K562 (cell line): ENCODE data around the gene CHML. TPM values are rescaled to one million over a fixed set of nuclear protein-coding genes. Genes with fewer than 3 reads are reported as not detected.

Experiments used
- ATAC-seq: fragments of 200-7000 bp; cut with Tn5 transposase; 3 replicates; pipeline ENCODE4 v1.9.1; 2020; ENCODE audit warnings: moderate library complexity
- BruUV-seq: library from RNA; stranded (reverse); fragments of 400-500 nt; replicated peaks from 2 replicates; lab custom pipeline; 2021; lab: Mats Ljungman, UMichigan
- CTCF ChIA-PET: fragments of 300-600 bp; formaldehyde crosslinking; extraction: SDS; loops from one replicate; lab custom pipeline; 2021; ENCODE audit warnings: low intra/inter-chr PET ratio; lab: Yijun Ruan, JAX
- POLR2A ChIA-PET: fragments of 300-600, 350-650 bp; sonication (Branson Sonifier 250); formaldehyde crosslinking; extraction: SDS; loops from one replicate; lab custom pipeline; 2021; ENCODE audit warnings: antibody characterized with exemption, inconsistent platforms; lab: Yijun Ruan, JAX
- DNase-seq, 4 experiments: peaks; one replicate each; pipeline versions ENCODE4 v3.0.0 to v3.0.0-alpha.2; 2011 to 2018; ENCODE audit warnings: low spot score in 3 of 4, mixed read lengths in 3 of 4; ENCODE audit errors: extremely low read depth in 1 of 4
- FAIRE-seq: peaks from 2 replicates; lab custom pipeline; 2011; peaks lifted over from hg19 to GRCh38; lab: Jason Lieb, UNC
- H2AFZ ChIP-seq: 2 replicates; pipeline ENCODE4 v1.6.0; 2011; ENCODE audit warnings: low read depth, low read length, control low read depth, inconsistent platforms
- H3K27ac ChIP-seq: fragments of 200-600 bp; 3 replicates; pipeline ENCODE4 v1.8.0; 2011; ENCODE audit warnings: low read depth, mild to moderate bottlenecking, control low read depth, inconsistent platforms, low read length, moderate library complexity, mixed read lengths; ENCODE audit errors: extremely low read depth
- H3K27me3 ChIP-seq, 2 experiments: fragments of 300-600 bp in 1 of 2; 2 replicates in 1 of 2; 3 replicates in 1 of 2; pipeline versions ENCODE4 v1.6.0 to v1.8.0; 2011; ENCODE audit warnings: inconsistent platforms in 2 of 2, low read length in 2 of 2, mild to moderate bottlenecking in 1 of 2, mixed read lengths in 1 of 2, moderate library complexity in 1 of 2; ENCODE audit not compliant: control insufficient read depth in 2 of 2, insufficient read depth in 2 of 2
- H3K36me3 ChIP-seq: fragments of 300-600 bp; 3 replicates; pipeline ENCODE4 v1.8.0; 2011; ENCODE audit warnings: mild to moderate bottlenecking, low read length, inconsistent platforms; ENCODE audit not compliant: control insufficient read depth, insufficient read depth
- H3K4me1 ChIP-seq, 2 experiments: fragments of 200-600 bp in 1 of 2; replicated peaks in 1 of 2; 2 replicates in 1 of 2; 3 replicates in 1 of 2; pipeline versions ENCODE4 v1.5.1 to v1.8.0; 2011; ENCODE audit warnings: inconsistent platforms in 2 of 2, low read length in 2 of 2, mild to moderate bottlenecking in 1 of 2, mixed read lengths in 1 of 2, moderate library complexity in 1 of 2; ENCODE audit not compliant: control insufficient read depth in 2 of 2, insufficient read depth in 2 of 2
- H3K4me2 ChIP-seq: 2 replicates; pipeline ENCODE4 v1.6.1; 2011; ENCODE audit warnings: low read length, control low read depth, inconsistent platforms, mixed read lengths; ENCODE audit not compliant: insufficient read depth
- H3K4me3 ChIP-seq: fragments of 200-600 bp; sonication (generic), shearing (Covaris generic); 2 replicates; pipeline ENCODE4 v1.5.1; 2016; ENCODE audit warnings: control low read depth, inconsistent platforms
- H3K79me2 ChIP-seq: fragments of 200-600 bp; 3 replicates; pipeline ENCODE4 v1.8.0; 2011; ENCODE audit warnings: low read length, inconsistent platforms; ENCODE audit not compliant: control insufficient read depth, insufficient read depth
- H3K9ac ChIP-seq, 2 experiments: 2 replicates each; pipeline versions ENCODE4 v1.6.0 to v1.6.1; 2011; ENCODE audit warnings: low read depth in 2 of 2, low read length in 2 of 2, control low read depth in 1 of 2, inconsistent platforms in 1 of 2, mild to moderate bottlenecking in 1 of 2, mixed read lengths in 1 of 2; ENCODE audit not compliant: insufficient read depth in 1 of 2
- H3K9me1 ChIP-seq: one replicate; pipeline ENCODE4 v1.6.0; 2011; ENCODE audit warnings: inconsistent platforms, mild to moderate bottlenecking, low read length, moderate library complexity; ENCODE audit not compliant: control insufficient read depth, insufficient read depth
- H3K9me3 ChIP-seq: replicated peaks from 2 replicates; pipeline ENCODE4 v1.5.1; 2011; ENCODE audit warnings: low read depth, low read length, inconsistent platforms; ENCODE audit not compliant: control insufficient read depth, insufficient read depth
- H4K20me1 ChIP-seq: replicated peaks from 2 replicates; pipeline ENCODE4 v1.6.1; 2011; ENCODE audit warnings: low read length, inconsistent platforms, mixed read lengths; ENCODE audit not compliant: control insufficient read depth, insufficient read depth
- CREM ChIP-seq: IDR thresholded peaks from 2 replicates; pipeline ENCODE4 v1.6.1; 2014; ENCODE audit warnings: antibody characterized with exemption, low read depth
- ELK1 ChIP-seq: sonication (generic); formaldehyde crosslinking; IDR thresholded peaks from 2 replicates; pipeline ENCODE4 v1.8.1; 2022; ENCODE audit warnings: missing genetic modification reagents
- ETV6 ChIP-seq, 3 experiments: fragments of 150-350 bp in 1 of 3; sonication (generic) in 1 of 3; formaldehyde crosslinking in 1 of 3; IDR thresholded peaks; 2 replicates each; pipeline versions ENCODE4 v1.6.1 to v1.8.0; 2014 to 2022; ENCODE audit warnings: borderline replicate concordance in 2 of 3, low read depth in 2 of 3, antibody characterized with exemption in 1 of 3, low read length in 1 of 3, mild to moderate bottlenecking in 1 of 3, missing genetic modification reagents in 1 of 3
- GATA2 ChIP-seq: sonication (generic); formaldehyde crosslinking; IDR thresholded peaks from 2 replicates; pipeline ENCODE4 v1.4.0; 2020; ENCODE audit warnings: mild to moderate bottlenecking, missing genetic modification reagents
- MAZ ChIP-seq, 2 experiments: fragments of 450-650 bp in 1 of 2; sonication (generic) in 1 of 2; formaldehyde crosslinking; IDR thresholded peaks in 1 of 2; conservative IDR thresholded peaks in 1 of 2; 2 replicates each; pipeline versions ENCODE4 v1.4.0 to v1.5.0; 2020; ENCODE audit warnings: mild to moderate bottlenecking in 1 of 2, missing genetic modification reagents in 1 of 2
- NR2C1 ChIP-seq, 2 experiments: fragments of 450-650 bp; IDR thresholded peaks; 2 replicates each; pipeline ENCODE4 v1.6.1; 2017; ENCODE audit warnings: mild to moderate bottlenecking in 2 of 2, antibody characterized with exemption in 1 of 2, inconsistent platforms in 1 of 2, missing compliant biosample characterization in 1 of 2, missing genetic modification characterization in 1 of 2
- RAD21 ChIP-seq, 2 experiments: fragments of 250-450 bp in 1 of 2; fragments of 450-650 bp in 1 of 2; sonication (Bioruptor Pico) in 1 of 2; formaldehyde crosslinking in 1 of 2; IDR thresholded peaks in 1 of 2; conservative IDR thresholded peaks in 1 of 2; 2 replicates each; pipeline versions ENCODE4 v1.4.0 to v1.8.0; 2020 to 2022; ENCODE audit warnings: mild to moderate bottlenecking in 2 of 2, moderate library complexity in 1 of 2
- RUNX1 ChIP-seq: sonication (generic); IDR thresholded peaks from 2 replicates; pipeline ENCODE4 v1.6.1; 2016; ENCODE audit warnings: antibody characterized with exemption, low read depth
- TEAD4 ChIP-seq, 2 experiments: sonication (generic) in 1 of 2; formaldehyde crosslinking in 1 of 2; IDR thresholded peaks; 2 replicates each; pipeline versions ENCODE4 v1.6.1 to v1.8.0; 2012 to 2022; ENCODE audit warnings: borderline replicate concordance in 1 of 2, inconsistent platforms in 1 of 2, low read length in 1 of 2, mild to moderate bottlenecking in 1 of 2, missing genetic modification reagents in 1 of 2
- XRCC5 ChIP-seq: fragments of 200-400 bp; formaldehyde crosslinking; IDR thresholded peaks from 2 replicates; pipeline ENCODE4 v1.6.1; 2017; ENCODE audit warnings: low read depth, mild to moderate bottlenecking, low read length
- ZBTB9 ChIP-seq: fragments of 450-650 bp; formaldehyde crosslinking; IDR thresholded peaks from 2 replicates; pipeline ENCODE4 v1.4.0; 2020; ENCODE audit warnings: mild to moderate bottlenecking, moderate library complexity
- ZNF165 ChIP-seq: fragments of 250-450 bp; sonication (Bioruptor Pico); IDR thresholded peaks from 2 replicates; pipeline ENCODE4 v1.4.0; 2020; ENCODE audit warnings: borderline replicate concordance
- in situ Hi-C: fragments of 300-500 bp; cut with MboI; formaldehyde crosslinking; loops from 4 replicates; pipeline ENCODE4 v1.15.0; 2018; ENCODE audit warnings: inconsistent platforms, mixed read lengths
- intact Hi-C: fragments of 100-400 bp; cut with micrococcal nuclease; formaldehyde crosslinking; loops from 2 replicates; pipeline ENCODE4 v1.14.2; 2022
- polyA plus RNA-seq, 8 experiments: library from polyadenylated mRNA; depleted of rRNA in 4 of 8; stranded (reverse) in 5 of 8; unstranded in 3 of 8; fragments of >200 nt; fragmentation: Nextera tagmentation in 2 of 8; fragmentation: Illumina TruSeq in 1 of 8; extraction: Ambion mirVana in 2 of 8; extraction: Trizol in 1 of 8; gene quantifications; 2 replicates each; pipeline versions ENCODE4 v1.2.1 to v1.2.3, GENCODE V29; 2011 to 2014; ENCODE audit warnings: inconsistent platforms in 1 of 8, missing spikeins in 1 of 8
- total RNA-seq, 7 experiments: library from RNA; depleted of rRNA in 6 of 7; stranded (reverse); fragments of >200 nt in 6 of 7; fragmentation: Illumina TruSeq in 2 of 7; extraction: Trizol in 2 of 7; gene quantifications; 2 replicates each; pipeline versions ENCODE4 v1.2.1 to v1.2.3, GENCODE V29; 2011 to 2021; ENCODE audit warnings: low replicate concordance in 1 of 7

CHML gene
- total and polyA plus RNA-seq, 9 of the 15 experiments (the other 6 are each of a cell fraction or from before 2014, with no cell fraction given): 13.0 to 88.3 (median 62.8) TPM

- Histone ChIP-seq H3K4me3 (peak overlapping the region; percentile 88), H3K9ac (peak overlapping the region in 1 of 2 experiments; percentile 86; a peak in 1 of 4 replicates), H3K9me3 (peaks cover 16% of the 10 kb centered on the region), H4K20me1 (peaks cover 3% of the 10 kb centered on the region; the same call in 1 of the 2 replicates), H3K4me2 (peak overlapping the region; percentile 98), H3K27ac (no peak overlapping the region), H3K36me3 (peaks cover 57% of the 10 kb centered on the region), H3K27me3 (no peaks in the 10 kb centered on the region), H3K79me2 (peaks cover 80% of the 10 kb centered on the region), H2AFZ (no peak overlapping the region), H3K9me1 (no peaks in the 10 kb centered on the region), H3K4me1 (peaks cover 7 to 9% of the 10 kb centered on the region in 2 experiments)
- CTCF ChIA-PET: interaction anchor here (0.6 kb wide), 1 partner anchor 568 kb away, joined by 3 read pairs; no protein-coding TSS in a partner anchor
- FAIRE-seq (no peak), DNase-seq (no peak), ATAC-seq (no peak; the same call in 2 of the 3 replicates)
- in situ Hi-C loops (no loop called here), intact Hi-C loops (loop anchor here (1.0 to 5.0 kb wide), 2 partner anchors 59 to 80 kb away; no protein-coding TSS in a partner anchor)
- POLR2A ChIA-PET: interaction anchor here (1.1 to 1.7 kb wide), 4 partner anchors 8 to 205 kb away, joined by 4 to 8 read pairs (median 5); no protein-coding TSS in a partner anchor
- TF ChIP-seq MAZ (CRISPR knock-in tag; conservative IDR thresholded peaks at IDR 0.05 in 1 of 2, IDR thresholded peaks at IDR 0.05 in 1 of 2) (0 out of 4 replicates have a peak, but pooled peaks of 1 of the 2 experiments have one; percentile 14), ZBTB9 (CRISPR knock-in tag) (no peak), GATA2 (CRISPR knock-in tag) (0 out of 2 replicates have a peak, but pooled peaks have one; percentile 9), RAD21 (CRISPR knock-in tag; conservative IDR thresholded peaks at IDR 0.05 in 1 of 2, IDR thresholded peaks at IDR 0.05 in 1 of 2) (no peak), RUNX1 (no peak), NR2C1 (IDR thresholded peaks at IDR 0.05) (no peak), NR2C1 (tag; IDR thresholded peaks at IDR 0.05) (no peak), CREM (no peak), ZNF165 (CRISPR knock-in tag) (no peak), ELK1 (CRISPR knock-in tag) (no peak), ETV6 (IDR thresholded peaks at IDR 0.05; ENCODE audit: borderline replicate concordance in 1 of 2, low read depth in 2 of 2, low read length in 1 of 2) (no peak), ETV6 (CRISPR knock-in tag; IDR thresholded peaks at IDR 0.05; ENCODE audit: borderline replicate concordance) (no peak), XRCC5 (no peak), TEAD4 (IDR thresholded peaks at IDR 0.05; ENCODE audit: low read length) (no peak), TEAD4 (CRISPR knock-in tag; IDR thresholded peaks at IDR 0.05; ENCODE audit: borderline replicate concordance) (no peak)
- no TSS peak for BruUV-seq
These were observed 3.1 kb downstream of the CHML start for GRCh38 chr1:241637046-241637590.
